ENCODE data around the gene NKX1-1.

The NKX1-1 gene

DNA sequence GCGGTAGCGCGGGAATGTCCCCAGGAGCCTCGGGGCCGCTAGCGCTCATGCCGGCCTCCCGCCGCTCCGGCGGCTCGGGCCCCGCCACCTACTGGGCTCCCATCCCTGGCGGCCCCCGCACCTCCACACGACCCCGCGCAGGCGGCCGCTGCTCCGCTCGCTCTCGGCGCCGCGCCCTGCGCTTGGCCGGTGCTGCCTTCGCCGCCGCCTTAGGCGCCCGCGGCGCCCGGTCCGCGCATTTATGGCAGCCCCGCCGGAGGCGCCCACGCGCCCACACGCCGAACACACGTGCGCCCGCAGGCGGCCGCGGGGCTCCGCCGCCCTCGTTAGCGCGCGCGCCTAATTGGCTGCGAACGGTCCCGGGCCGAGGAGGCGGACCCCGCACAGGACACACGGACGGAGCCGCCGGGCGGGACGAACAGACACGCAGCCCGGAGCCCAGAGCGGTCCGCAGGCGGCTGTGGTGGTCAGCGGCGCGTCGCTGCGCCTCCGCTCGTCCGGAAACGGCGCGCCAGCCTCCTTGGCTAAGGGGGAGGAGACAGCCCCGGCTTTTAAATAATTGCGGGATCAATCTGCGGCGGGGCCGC is at the start of gene NKX1-1:
TSS of gene NKX1-1 (minus strand) at position 49 of the 587 bp plus-strand sequence. CDS start at position 49, 0 bp downstream.
- DNase-seq (ENCODE audit: low spot score in 2 of 2) (no peak), ATAC-seq (ENCODE audit: low read depth) (no peak)
- peak within 1 kb of the TSS; percentile 78 for H3K27ac Mint-ChIP-seq
- peaks cover 21% of the 10 kb centered on the region for H3K27me3 Mint-ChIP-seq
- no peaks in the 10 kb centered on the region for H3K36me3 Mint-ChIP-seq
- H3K9me3 Mint-ChIP-seq, result no peaks in the 10 kb centered on the region
- H3K4me3 Mint-ChIP-seq, result no peak within 1 kb of the TSS
- no peaks in the 10 kb centered on the region for H3K4me1 Mint-ChIP-seq

- no peak for DNase-seq (ENCODE audit: low spot score in 2 of 2)
- Mint-ChIP-seq H3K4me1 (peaks cover 7% of the 10 kb centered on the region), H3K4me3 (no peak overlapping the region), H3K9me3 (peaks cover 32% of the 10 kb centered on the region), H3K36me3 (peaks cover 13% of the 10 kb centered on the region), H3K27me3 (peaks cover 23% of the 10 kb centered on the region), H3K27ac (no peak overlapping the region)
- no peak for ATAC-seq (ENCODE audit: low read depth)
These were observed 47.5 kb upstream of the NKX1-1 start for GRCh38 chr4:1453731-1454130.

DNA sequence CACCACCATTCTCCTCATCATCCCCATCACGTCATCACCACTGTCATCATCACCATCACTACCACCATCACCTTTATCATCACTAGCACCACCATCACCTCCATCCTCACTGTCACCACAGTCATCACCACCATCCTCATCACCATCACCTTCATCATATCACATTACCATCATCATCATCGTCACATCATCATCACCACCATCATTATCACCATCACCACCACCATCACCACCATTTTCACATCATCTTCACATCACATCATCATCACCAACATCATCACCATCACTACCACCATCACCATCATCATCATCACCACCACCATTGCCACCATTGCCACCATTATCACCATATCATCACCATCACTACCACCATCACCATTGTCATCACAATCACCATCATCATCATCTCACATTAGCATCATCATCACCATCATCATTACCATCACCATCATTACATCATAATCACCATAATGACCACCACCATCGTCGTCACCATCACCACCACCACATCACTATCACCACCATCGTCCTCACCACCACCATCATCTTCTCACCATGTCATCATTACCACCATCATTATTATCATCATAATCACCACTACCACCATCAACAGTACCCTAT is 46.3 kb upstream of the NKX1-1 start:
- peaks cover 7% of the 10 kb centered on the region for H3K4me1 Mint-ChIP-seq
- H3K4me3 Mint-ChIP-seq, result no peak overlapping the region
- no peak overlapping the region for H3K27ac Mint-ChIP-seq
- peaks cover 25% of the 10 kb centered on the region for H3K9me3 Mint-ChIP-seq
- DNase-seq (ENCODE audit: low spot score in 2 of 2) (no peak), ATAC-seq (ENCODE audit: low read depth) (no peak)
- peaks cover 16% of the 10 kb centered on the region for H3K27me3 Mint-ChIP-seq
- peaks cover 9% of the 10 kb centered on the region for H3K36me3 Mint-ChIP-seq

- no peak overlapping the region for H3K27ac Mint-ChIP-seq
- H3K9me3 Mint-ChIP-seq, result peaks cover 22% of the 10 kb centered on the region
- H3K36me3 Mint-ChIP-seq, result peaks cover 9% of the 10 kb centered on the region
- H3K4me1 Mint-ChIP-seq, result peaks cover 7% of the 10 kb centered on the region
- peaks cover 16% of the 10 kb centered on the region for H3K27me3 Mint-ChIP-seq
- H3K4me3 Mint-ChIP-seq, result no peak overlapping the region
- DNase-seq (ENCODE audit: low spot score in 2 of 2), result no peak
- no peak for ATAC-seq (ENCODE audit: low read depth)
These were observed 45.5 kb upstream of the NKX1-1 start for GRCh38 chr4:1451752-1452122.

DNA sequence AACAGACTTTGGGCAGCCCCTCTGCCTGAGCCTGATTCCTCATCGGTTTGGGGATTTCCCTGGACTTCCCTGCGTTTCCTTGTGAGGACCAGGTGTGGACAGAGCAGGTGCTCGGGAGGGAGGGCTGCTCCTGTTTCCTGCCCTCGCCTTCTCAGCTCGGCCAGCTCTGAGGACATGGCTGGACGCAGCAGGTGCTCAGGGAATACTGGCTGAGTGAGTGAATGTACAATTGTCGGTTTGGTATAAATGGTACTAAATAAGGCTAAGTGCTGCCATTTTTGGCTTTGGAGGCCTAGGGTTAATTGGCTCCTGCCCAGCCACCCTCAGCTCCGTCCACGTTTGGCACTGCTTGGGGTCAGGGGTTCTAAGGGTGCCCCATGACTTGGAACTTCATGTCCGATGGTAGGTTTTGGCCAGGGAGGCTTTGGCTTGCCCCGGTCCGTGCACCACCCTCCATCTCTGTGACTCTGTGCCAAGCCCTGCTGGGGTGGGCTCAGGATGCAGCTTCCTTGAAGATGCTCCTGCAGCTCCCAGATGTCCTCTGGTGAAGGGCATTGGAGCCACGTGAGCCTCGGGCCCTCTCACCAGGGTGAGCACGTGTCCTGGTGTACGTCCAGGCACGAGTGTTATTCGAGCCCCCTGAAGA is 45.0 kb upstream of the NKX1-1 start:
- Mint-ChIP-seq H3K27ac (no peak overlapping the region), H3K4me3 (no peak overlapping the region), H3K9me3 (peaks cover 21% of the 10 kb centered on the region), H3K27me3 (peaks cover 15% of the 10 kb centered on the region), H3K4me1 (peaks cover 7% of the 10 kb centered on the region), H3K36me3 (peaks cover 8% of the 10 kb centered on the region)
- ATAC-seq (ENCODE audit: low read depth), result no peak
- no peak for DNase-seq (ENCODE audit: low spot score in 2 of 2)

GRCh38 chr4:1449833-1450741 is 43.8 kb upstream of the NKX1-1 start:
- Mint-ChIP-seq H3K27me3 (peaks cover 15% of the 10 kb centered on the region), H3K4me1 (peaks cover 7% of the 10 kb centered on the region), H3K36me3 (peaks cover 8% of the 10 kb centered on the region), H3K9me3 (peaks cover 20% of the 10 kb centered on the region), H3K27ac (no peak overlapping the region), H3K4me3 (no peak overlapping the region)
- DNase-seq (ENCODE audit: low spot score in 2 of 2) (no peak), ATAC-seq (ENCODE audit: low read depth) (no peak)

GRCh38 chr4:1449475-1449832 is 43.2 kb upstream of the NKX1-1 start:
- Mint-ChIP-seq H3K4me3 (no peak overlapping the region), H3K9me3 (peaks cover 20% of the 10 kb centered on the region), H3K36me3 (peaks cover 8% of the 10 kb centered on the region), H3K27me3 (peaks cover 15% of the 10 kb centered on the region), H3K27ac (no peak overlapping the region), H3K4me1 (peaks cover 7% of the 10 kb centered on the region)
- ATAC-seq (ENCODE audit: low read depth) (no peak), DNase-seq (ENCODE audit: low spot score in 2 of 2) (no peak)

DNA sequence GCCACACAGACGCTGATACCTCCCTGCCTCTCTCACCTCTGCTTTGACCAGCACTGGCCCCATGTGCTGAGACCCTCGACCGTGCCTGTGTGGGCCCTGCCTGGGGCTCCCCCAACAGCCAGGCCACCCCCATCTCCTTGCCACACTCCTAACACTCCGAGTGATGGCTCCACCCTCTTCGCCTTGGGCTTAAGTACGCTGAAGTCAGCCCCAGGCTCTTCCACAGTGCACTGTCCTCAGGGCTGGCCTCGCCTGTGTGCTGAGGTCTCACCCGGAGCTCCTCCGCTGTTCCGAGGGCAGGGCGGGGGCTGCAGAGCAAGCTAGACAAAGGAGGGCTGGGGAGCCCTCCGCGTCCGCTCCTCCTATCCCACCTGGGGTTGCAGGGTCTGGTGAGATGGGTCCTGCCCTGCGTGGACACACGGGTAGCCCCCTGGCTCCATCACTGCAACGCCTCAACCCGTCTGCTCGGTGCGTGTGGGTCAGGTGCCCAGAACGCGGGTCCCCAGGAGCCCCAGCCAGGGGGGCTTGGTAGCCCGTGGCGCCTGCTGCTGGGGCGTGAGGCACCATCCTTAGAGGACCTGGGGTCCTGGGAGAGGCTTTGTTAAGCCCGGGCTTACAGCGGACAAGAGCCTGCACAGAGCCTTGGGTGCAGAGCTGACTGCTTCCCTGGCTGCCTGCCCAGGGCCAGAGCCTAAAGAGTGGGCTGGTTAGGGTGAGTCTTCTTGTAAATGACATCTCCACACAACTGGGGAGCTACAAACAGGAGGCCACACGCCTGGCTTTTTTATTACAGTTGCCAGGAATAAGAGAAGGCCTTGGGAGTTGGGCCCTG is 42.6 kb upstream of the NKX1-1 start:
- Mint-ChIP-seq H3K36me3 (peaks cover 6% of the 10 kb centered on the region), H3K4me3 (no peak overlapping the region), H3K4me1 (peaks cover 7% of the 10 kb centered on the region), H3K27me3 (peaks cover 13% of the 10 kb centered on the region), H3K27ac (no peak overlapping the region), H3K9me3 (peaks cover 17% of the 10 kb centered on the region)
- DNase-seq (ENCODE audit: low spot score in 2 of 2) (no peak), ATAC-seq (ENCODE audit: low read depth) (no peak)

- Mint-ChIP-seq H3K36me3 (peaks cover 4% of the 10 kb centered on the region), H3K4me1 (peaks cover 4% of the 10 kb centered on the region), H3K27ac (no peak overlapping the region), H3K9me3 (peaks cover 8% of the 10 kb centered on the region), H3K27me3 (peaks cover 9% of the 10 kb centered on the region), H3K4me3 (no peak overlapping the region)
- no peak for DNase-seq (ENCODE audit: low spot score in 2 of 2)
- ATAC-seq (ENCODE audit: low read depth), result no peak
These were observed 41.7 kb upstream of the NKX1-1 start for GRCh38 chr4:1447676-1448588.

GRCh38 chr4:1446502-1447386 is 40.5 kb upstream of the NKX1-1 start:
- ATAC-seq (ENCODE audit: low read depth), result no peak
- Mint-ChIP-seq H3K27me3 (peaks cover 3% of the 10 kb centered on the region), H3K9me3 (no peaks in the 10 kb centered on the region), H3K36me3 (no peaks in the 10 kb centered on the region), H3K27ac (no peak overlapping the region), H3K4me3 (no peak overlapping the region), H3K4me1 (no peaks in the 10 kb centered on the region)
- DNase-seq (ENCODE audit: low spot score in 2 of 2), result no peak

GRCh38 chr4:1445716-1446445 is 39.6 kb upstream of the NKX1-1 start:
- Mint-ChIP-seq H3K4me1 (no peaks in the 10 kb centered on the region), H3K4me3 (no peak overlapping the region), H3K27ac (no peak overlapping the region), H3K9me3 (no peaks in the 10 kb centered on the region), H3K36me3 (no peaks in the 10 kb centered on the region), H3K27me3 (peaks cover 3% of the 10 kb centered on the region)
- ATAC-seq (ENCODE audit: low read depth), result no peak
- DNase-seq (ENCODE audit: low spot score in 2 of 2), result no peak
